ENCODE data around the gene LARGE1.

The LARGE1 gene

DNA sequence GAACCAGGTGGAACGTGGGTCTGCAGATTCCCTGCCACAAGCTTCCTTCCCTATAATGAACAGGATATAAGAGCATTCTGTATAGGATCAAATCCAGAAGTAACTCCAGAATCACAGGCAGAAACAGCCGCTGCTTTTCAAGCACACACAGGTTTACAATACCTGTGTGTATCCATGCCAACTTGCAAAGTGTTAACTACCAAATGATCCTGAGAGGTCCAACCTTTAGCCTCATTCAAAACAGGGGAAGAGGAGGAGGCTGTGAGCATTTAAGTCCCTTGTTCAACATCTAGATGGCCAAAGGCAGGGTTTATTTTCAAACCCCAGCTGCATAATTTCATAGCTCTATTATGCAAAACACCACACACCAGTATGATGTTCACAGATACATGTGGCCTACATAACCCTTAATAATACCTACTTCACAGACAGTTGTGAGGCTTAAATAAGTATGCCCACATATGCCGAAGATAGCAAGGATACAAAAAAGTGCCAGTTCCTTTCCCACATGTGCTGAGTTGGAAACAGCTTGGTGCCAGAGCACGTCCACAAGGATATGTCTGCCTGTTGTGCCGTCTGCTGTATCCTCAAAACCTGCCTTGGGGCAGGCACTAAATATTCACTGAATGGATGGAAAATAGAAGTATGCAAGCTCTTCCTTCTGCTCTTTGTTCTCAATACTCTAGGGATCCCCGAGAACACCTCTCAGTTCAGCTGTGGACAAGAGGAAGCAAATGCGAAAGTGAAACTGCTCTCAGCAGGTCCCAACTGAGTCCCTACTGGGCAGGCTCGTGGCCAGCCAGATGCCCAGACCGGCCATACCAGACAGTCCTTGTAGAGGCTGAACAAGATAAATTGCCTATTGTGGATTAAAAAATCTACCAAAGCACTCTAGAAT lies 66.8 kb downstream of the LARGE1 start:
- DNase-seq, result peak; percentile 77

DNA sequence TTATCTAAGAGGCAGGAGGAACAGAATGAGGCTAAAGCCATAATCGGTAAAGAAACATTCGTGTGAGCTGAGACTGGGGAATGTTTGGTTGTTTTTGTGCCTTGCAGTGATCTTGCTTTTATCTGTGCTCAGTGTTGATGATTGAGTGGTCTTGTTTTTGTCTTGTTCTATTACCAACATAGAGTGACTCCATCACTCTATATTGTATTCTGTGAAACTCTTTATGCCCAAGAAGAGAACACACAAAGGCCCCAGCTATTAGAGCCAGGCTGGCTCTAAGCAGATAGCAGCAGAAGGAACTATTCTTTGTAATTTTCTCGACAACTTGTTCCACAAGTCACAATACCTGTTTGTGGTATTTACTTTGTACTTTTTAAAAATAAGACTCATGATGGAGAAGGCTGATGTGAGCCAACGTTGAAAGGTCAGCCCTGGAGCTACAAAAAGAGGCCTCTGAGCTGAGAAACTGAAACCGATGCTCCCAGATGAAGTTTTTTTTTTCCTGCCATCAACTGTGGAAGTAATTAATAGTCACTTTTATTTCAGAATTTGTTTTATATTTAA lies 68.4 kb downstream of the LARGE1 start:
- DNase-seq, result no peak

DNA sequence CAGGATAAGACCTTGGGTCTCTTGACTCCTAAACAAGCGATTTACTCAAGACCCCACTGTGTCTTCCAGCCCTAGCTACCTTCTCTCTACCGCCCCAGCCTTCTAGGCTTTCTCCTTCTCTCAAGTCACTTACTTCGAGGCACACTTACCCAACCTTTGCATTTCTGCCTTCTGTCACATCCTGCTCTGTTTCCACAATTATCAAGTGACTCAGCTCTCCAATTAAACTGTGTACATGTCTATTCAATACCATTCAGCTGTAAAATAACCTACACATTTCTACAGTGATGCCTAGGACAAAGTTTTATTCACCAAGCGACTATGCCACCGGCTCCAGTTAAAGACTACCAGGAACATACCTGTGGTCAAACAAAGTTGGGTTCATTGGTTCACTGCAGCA lies 69.0 kb downstream of the LARGE1 start:
- DNase-seq, result peak; percentile 36

DNA sequence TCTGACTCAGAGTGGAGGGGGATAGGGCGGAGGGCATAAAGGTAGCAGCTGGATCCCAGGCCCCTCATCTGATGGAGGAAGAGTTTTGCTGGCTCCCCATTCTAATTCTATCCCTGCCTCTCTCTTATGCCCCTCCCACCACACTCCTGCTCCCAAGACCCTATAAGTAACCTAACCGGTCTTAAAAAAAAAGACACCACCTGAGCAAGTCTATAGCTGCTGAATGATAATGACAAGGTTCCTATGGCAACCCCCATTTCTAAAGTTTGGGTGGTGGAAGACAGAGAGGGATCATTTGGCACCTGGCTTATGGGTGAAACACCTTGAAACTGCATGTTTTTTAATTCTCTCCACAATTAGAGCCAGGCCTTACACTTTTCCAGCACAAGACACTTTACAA lies 69.6 kb downstream of the LARGE1 start:
- no peak for DNase-seq

DNA sequence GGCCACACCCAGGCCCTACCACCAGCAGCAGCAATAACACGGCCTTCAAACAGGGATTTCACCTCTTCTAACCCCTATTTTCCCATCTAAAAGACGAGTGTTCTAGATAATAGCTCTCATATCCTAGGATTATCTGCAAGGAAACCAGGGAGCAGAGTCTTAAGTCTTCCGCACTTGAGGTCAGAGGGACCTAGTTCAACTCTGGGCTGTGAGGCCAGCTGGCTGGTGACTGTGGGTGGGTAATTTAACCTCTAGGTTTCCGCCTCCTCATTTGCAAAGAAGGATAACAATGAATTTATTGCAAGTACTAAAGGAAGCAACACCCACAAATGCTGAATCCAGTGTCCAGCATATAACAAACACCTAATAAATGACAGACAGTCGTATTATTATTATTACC lies 70.1 kb downstream of the LARGE1 start:
- no peak for DNase-seq

DNA sequence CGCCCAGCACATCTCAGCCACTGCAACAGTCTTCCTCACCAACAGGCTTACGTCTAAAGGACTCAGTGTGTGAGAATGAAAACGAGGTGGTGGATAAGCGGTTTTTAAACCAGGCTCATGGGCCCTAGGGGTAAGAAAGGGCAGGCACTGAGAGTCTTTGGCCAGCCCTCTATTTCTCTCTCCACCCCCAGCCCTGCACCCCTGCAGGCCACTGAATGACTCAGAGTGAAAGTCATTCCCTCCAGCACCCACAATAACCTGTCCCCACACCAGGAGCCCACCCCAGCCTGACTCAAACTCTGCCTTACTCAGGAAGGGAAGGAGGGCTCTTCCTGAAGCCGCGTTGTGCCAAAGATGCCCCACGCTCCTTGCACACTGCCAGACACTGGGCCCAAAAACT lies 72.0 kb downstream of the LARGE1 start:
- DNase-seq, result peak; percentile 22

DNA sequence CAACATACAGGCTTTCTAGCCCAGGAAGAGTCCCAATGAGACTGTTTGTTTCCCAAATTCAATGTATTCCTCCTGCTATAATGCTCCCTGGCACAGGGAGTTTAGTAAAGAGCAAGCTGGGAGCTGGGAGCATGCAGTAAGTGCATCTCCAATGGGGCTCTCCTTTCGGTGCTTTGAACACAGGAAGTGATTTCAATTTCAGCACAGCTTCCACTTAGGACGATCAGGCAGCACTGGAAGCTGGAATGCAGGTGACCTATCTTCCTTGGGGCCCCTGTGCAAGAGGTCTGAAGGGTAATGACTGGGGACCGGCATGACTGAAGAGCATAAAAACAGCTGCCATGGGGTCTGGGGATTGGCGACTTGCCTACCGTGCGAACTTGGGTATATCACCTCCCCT lies 76.0 kb downstream of the LARGE1 start:
- DNase-seq, result no peak

DNA sequence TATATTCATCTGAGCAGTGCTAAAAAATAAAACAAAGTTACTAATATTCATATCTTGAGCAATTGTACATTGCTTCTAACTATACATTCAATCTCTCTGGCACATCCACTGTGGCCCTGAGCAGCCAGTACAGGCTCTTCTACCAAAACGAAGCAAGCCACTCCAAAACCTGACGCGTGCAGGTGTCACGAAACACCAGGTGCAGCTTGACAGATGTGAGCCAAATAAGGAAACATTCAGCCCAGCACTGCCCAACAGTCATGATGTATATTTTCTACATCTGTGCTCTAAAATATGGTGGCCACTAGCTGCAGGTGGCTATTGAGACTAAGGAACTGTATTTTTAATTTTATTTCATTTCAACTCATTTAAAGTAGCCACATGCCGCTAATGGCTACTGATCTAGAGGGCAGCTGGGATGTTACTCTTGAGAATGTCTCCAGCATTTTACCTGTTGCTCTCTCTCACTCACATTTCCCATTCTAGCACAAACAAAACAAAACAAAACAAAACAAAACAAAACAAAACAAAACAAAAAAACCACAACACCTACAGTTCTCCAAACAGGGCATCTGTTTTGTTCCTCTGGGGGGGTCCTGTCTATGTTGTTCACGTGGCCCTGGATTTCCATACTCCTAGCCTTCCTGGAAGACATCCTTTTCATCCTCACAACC lies 77.7 kb downstream of the LARGE1 start:
- no peak for DNase-seq

DNA sequence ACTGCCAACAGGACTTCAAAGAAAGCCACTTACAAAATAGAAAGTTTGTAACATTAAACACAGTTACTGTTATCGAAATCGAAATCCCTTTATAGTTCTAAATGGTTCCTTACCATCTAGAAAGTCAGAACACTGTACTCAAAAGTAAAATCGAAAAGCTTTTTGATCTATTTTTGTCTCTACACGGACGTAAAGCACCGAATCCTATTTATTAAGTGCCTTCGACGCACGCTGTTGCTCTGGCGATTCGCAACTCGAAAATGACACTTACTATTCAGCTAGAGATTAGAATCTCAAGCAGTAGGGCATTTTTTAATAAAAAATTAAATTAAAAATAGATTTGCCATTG lies 78.3 kb downstream of the LARGE1 start:
- no peak for DNase-seq

DNA sequence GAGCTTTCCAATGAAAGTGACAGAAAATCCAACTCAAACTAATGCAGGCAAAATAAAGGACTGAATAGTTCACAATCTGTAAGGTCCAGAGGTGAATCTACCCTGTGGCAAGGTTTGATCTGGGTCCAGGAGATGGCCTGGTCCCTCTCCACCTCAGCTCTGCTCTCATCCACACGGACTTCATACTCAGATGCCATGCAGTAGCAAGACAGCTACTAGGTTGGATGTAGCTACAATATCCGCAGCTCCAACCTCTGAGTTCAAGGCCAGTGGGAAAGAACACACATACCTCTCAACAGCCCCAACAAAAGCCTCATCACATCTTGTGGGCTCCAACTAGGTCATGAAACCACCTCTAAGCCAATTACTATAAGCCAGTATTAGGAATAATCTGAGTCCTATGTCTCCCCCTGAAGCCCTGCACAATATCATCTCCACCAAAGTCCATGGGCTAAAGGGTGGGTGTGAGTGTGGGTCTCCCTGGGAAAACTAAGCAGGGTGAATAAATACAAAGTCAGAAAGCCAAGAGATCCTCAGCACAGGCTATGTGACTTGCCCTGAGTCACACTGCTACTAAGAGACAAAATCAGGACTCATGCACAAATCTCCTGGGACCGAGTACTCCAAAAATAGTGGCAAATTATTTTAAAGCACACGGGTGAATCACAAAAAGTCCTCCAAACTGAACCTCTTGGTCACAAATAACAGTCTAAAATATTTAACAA lies 78.8 kb downstream of the LARGE1 start:
- DNase-seq, result peak; percentile 62

DNA sequence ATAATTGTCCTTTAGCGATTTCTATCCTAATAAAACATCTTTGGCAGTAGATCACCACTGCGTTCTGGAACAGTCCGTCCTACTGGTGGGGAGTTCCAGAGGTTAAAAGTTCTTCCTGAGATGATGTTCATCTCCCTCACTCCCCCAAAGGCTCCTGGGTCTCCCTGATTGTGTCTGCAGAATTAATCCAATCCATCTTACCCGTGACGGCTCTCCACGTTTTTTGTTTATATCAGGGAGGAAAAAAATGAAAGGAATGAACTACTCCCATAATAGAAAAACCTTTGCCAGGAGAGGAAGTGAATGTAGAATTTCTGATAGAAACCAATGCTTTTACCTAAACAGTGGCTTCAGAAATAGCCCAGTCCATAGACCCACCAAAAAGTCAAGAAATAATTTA lies 81.6 kb downstream of the LARGE1 start:
- no peak for DNase-seq

DNA sequence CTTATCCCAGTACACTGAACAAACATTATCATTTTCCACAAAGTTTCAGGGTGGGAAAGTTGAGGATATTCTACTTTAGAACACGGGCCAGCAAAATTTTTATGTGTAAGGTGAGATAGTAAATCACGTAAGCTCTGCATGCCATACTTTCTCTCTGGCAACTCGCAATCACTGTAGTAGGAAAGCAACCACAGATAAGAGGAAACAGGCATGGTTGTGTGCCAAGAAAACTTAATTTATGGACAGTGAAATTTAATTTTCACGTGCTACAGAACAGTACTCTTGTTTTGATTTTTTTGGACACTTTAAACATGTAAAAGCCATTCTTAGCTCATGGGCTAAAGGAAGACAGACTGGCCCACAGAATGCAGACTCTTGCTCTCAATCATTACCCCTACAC lies 82.5 kb downstream of the LARGE1 start:
- no peak for DNase-seq

DNA sequence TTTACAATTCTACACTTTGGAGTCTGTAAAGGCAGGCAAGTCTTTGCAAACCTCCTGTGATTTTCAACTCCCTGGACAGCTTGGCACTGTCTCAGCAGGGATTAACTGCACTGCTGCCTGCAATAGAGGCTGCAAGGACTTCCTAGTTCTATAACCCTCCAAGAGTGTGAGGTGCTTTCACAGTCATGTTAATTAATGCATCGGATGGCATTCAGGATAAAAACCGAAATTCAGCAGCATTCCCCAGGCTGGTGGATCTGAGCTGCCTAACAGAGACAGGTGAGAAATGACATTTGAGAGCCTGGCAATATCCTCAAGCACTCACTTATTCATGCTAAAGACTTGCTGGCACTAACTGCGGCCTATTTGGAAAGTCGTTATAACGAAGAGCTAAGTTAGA lies 85.0 kb downstream of the LARGE1 start:
- no peak for DNase-seq

DNA sequence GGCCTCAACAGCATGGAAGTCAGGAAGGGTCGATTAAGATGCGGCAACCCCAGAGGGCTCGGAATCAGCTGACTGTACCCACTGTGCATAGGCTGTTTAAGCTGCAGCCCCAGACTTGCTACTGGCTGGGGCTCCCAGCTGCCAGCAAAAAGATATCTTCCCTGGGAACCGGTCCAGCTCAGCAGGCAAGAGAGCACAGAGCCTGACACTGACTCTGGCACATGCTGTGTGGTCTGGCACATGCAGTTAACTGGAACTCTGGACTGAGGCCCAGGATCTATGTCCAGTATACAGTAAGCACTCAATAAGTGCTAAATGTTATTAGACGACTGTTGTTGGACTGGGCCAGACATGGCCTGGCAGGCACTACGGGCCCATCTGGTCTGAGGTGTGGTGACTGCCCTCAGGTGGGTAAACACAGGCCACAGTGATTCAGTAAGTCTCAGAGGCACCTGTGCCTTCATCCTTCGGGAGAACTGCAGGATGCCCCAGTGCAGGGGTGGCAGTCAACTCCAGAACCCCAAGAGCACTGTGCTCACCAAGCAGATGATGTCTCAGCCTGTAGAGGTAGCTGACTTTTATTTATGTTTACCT lies 87.6 kb downstream of the LARGE1 start:
- DNase-seq, result no peak

DNA sequence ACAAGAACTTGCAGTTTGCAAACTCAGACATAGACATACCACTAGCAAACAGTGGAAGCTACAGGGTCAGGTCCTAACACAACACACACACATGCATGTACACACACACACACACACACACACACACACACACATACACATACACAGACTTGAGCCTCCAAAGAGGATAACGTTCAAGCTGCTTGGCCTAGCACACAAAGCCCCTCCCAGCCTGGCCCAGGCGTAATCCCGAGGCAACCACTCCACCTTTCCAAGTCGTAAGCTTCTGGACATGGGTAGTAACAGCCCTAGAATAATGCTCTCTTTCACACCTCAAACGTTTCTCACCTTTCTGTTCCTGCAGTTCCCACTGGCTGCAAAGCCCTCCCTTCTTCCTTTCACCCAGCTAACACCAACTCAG lies 88.6 kb downstream of the LARGE1 start:
- DNase-seq, result no peak

DNA sequence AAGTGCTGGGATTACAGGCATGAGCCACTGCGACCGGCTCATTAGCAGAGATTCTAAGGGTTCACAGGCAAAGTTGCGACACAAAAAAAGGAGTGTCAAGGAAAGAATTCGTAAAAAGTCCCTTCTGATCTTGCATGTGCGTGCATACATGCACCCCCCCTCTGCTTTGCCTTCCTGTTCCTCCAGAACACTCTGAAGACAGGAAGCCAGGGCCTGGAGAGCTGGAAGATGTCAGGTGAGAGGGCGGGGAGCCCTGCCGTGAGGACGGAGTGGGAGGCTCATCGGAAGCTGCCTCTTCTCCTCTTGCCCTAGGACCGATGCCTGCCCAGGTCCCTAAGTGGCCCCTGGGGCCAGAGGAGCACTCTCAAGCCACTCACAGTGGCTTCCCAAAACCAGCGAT lies 89.1 kb downstream of the LARGE1 start:
- DNase-seq, result no peak

DNA sequence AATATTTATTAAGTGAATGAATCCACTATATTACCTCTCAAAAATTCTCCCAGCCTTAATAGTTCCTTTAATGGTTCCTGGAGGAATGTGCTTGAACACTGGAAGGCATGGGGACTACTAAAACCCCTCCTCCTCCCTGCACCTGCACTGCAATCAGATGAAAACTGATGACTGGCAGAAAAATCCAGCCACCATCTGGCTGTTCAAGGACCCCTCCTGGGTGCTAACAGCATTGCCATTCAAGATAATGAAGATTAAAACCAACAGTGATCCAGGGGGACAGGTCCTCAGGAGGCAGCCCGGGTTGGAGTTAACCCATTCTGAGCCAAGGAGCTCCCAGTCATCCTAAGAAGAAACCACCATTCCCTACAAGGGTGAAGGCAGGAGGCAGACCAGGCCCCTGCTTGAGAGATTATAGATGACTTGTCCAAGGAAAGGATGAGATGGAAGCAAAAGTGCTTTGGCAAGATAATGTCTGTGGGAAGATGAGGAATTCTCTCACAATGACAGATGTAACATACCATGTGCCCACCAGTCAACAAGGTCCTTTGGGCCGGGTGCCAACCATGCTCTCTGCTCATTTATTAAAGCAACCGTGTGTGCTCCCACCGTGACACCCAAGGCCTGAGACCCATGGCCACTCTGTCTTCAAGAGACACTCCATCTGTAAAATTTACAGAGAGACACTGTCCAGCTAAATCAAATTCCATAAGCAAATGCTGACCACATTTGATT lies 90.6 kb downstream of the LARGE1 start:
- no peak for DNase-seq

DNA sequence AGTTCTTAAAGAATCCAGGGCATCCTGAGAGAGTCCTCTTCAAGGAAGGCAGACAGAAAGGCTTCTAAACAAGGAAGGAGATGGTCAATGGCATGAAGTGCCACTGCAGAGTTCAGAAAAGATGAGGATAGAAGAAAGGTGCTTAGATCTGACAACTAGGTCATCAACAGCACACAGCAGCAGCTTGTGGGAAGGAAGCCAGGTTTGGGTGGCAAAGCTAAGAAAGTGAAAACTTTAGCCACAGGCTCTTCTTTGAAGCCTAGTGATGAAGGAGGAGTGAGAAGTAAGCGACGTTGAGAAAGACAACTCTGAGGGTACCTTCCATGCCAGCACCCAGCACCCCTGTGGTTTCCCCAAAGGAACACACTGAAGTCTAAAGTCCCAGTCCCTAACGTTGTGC lies 92.0 kb downstream of the LARGE1 start:
- no peak for DNase-seq

DNA sequence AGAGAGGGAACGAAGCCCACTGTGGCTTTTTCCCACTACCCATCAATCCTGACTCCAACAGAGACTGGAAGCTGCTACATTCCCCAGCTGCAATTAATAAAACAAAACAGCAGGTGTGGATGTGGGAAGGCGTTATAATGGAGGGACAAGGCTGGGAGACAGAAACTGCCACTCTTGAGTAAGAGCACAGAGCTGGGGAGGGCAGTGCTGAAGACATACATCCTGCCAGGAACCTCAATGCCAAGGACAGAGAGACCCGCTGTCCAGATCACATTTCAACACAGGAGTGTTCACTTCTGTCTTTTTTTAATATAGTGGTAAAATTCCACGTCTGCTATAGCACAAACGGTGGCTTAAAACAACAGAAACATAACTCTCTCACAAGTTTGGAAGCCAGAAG lies 94.5 kb downstream of the LARGE1 start:
- no peak for DNase-seq

DNA sequence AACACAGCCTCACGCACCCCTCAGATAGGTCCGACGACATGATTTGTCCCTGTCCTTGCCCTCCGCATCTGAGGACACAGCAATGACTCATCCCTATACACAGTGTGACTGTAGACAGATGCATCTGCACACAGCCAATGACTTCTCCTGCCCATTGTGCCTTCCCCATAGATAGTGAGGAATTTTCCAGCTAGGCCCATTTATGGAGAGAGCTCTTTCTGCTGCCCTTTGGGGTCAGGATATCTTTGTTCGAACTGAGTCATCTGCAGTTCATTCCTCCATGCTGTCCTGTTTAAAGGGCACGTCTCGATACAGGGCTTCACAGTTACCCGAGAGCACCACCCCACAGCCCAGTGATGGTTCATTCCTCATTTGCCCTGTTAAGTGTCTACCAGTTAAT lies 96.7 kb downstream of the LARGE1 start:
- no peak for DNase-seq

DNA sequence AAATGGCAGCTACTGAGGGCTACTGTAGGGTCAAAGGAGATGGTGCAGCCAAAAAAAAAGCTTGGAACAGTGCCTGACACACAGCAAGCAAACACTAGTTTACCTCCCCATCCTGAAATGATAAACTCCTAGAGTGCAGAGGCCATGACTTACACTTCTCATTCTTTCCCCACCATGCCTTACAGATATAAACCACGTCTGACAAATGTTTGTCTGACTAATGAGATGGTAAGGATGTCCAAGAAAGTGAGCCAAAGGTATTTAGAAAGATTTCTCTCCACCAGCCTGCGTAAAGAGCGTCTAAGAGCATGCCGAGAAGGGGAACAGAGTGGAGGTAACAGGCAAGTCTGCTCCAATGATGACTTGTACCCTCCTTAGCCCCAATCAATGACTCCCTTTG lies 99.0 kb downstream of the LARGE1 start:
- DNase-seq, result no peak

DNA sequence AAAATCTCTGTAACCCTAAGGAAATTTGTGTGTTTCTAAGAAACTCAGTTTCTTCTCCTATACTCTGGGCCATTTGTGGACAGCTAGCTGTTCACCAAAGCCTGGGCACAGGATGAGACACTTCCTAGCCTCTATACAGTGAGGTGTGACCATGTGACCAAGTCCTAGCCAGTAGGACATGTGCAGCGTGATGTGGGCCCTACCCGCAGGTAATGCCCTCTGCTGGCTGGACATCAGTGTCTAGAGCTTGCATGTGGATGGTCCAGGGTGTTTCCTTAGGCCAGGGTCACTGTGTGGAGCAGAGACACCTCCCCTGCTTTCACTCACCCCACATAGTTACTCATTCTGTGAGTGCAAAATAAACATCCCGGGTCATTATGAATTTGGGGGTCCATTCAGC lies 100.5 kb downstream of the LARGE1 start:
- no peak for DNase-seq

All from fibroblast of skin of scalp (primary cell).